HG02610 (cell line): Measurements from ENCODE around the gene STAG2.
"Not testable (repeated sequence)": the region's sequence is repeated elsewhere in the genome, so short reads cannot be mapped to it uniquely, and the experiment has no call there.

ENCODE experiments used
- ATAC-seq: cut with Tn5 transposase; IDR thresholded peaks from one replicate; pipeline ENCODE4 v1.9.1; 2021; ENCODE audit warnings: mild to moderate bottlenecking, moderate library complexity; ENCODE audit not compliant: unreplicated experiment

The STAG2 gene

GRCh38 chrX:123961268-123962005, at the start of gene STAG2:
Gene STAG2, plus strand, starts transcription at chrX:123961706. Its CDS starts 60,922 bp downstream, at chrX:124022628.
- no peak for ATAC-seq

- no peak for ATAC-seq
Measured at GRCh38 chrX:123917069-123917468, 44.4 kb upstream of the STAG2 start.

GRCh38 chrX:123918106-123918721, 43.3 kb upstream of the STAG2 start:
- ATAC-seq: no peak

GRCh38 chrX:123920105-123920785, 41.3 kb upstream of the STAG2 start:
- no peak for ATAC-seq

- ATAC-seq: no peak
Measured at GRCh38 chrX:123923211-123923610, 38.3 kb upstream of the STAG2 start.

- no peak for ATAC-seq
Measured at GRCh38 chrX:123924186-123924585, 37.3 kb upstream of the STAG2 start.

- no peak for ATAC-seq
Measured at GRCh38 chrX:123927845-123928244, 33.7 kb upstream of the STAG2 start.

GRCh38 chrX:123932055-123932454, 29.5 kb upstream of the STAG2 start:
- ATAC-seq: not testable (repeated sequence)

GRCh38 chrX:123943074-123943473, 18.4 kb upstream of the STAG2 start:
- no peak for ATAC-seq

- ATAC-seq: no peak
Measured at GRCh38 chrX:123943488-123943887, 18.0 kb upstream of the STAG2 start.

GRCh38 chrX:123949846-123950245, 11.7 kb upstream of the STAG2 start:
- no peak for ATAC-seq

- ATAC-seq: no peak
Measured at GRCh38 chrX:123959281-123960063, 2.0 kb upstream of the STAG2 start.

GRCh38 chrX:123960956-123961267, 594 bp upstream of the STAG2 start:
- ATAC-seq: no peak

GRCh38 chrX:123962006-123962467, 531 bp downstream of the STAG2 start:
- ATAC-seq: no peak

- ATAC-seq: peak; percentile 64
Measured at GRCh38 chrX:123962794-123963373, 1.4 kb downstream of the STAG2 start.

- ATAC-seq: no peak
Measured at GRCh38 chrX:123964156-123964834, 2.8 kb downstream of the STAG2 start.

- ATAC-seq: no peak
Measured at GRCh38 chrX:123965712-123966111, 4.2 kb downstream of the STAG2 start.

GRCh38 chrX:123967497-123967896, 6.0 kb downstream of the STAG2 start:
- no peak for ATAC-seq

- ATAC-seq: no peak
Measured at GRCh38 chrX:123968383-123969050, 7.0 kb downstream of the STAG2 start.

GRCh38 chrX:123971982-123972381, 10.5 kb downstream of the STAG2 start:
- no peak for ATAC-seq
